AG09309 (cell line): ENCODE measurements around the gene AGRN.
"Not testable (repeated sequence)": the region's sequence is repeated elsewhere in the genome, so short reads cannot be mapped to it uniquely, and the experiment has no call there.

Experiments
- DNase-seq: peaks from one replicate; pipeline ENCODE4 v3.0.0-alpha.2; 2010; ENCODE audit warnings: low read depth
- H3K4me3 ChIP-seq: 2 replicates; pipeline ENCODE4 v1.5.1; 2011; ENCODE audit warnings: mild to moderate bottlenecking, low read depth, low read length, moderate library complexity; ENCODE audit not compliant: control insufficient read depth
- CTCF ChIP-seq: IDR thresholded peaks from 2 replicates; pipeline ENCODE4 v1.5.1; 2011; ENCODE audit warnings: mild to moderate bottlenecking, low read depth, low read length, inconsistent platforms; ENCODE audit not compliant: insufficient read depth, control insufficient read depth; ENCODE audit errors: missing control alignments

The AGRN gene

GRCh38 chr1:991895-992294 lies 28.0 kb upstream of the AGRN start:
- no peak for DNase-seq
- TF ChIP-seq CTCF = no peak
- H3K4me3 ChIP-seq = no peak overlapping the region

GRCh38 chr1:992362-992761 lies 27.6 kb upstream of the AGRN start:
- TF ChIP-seq CTCF = no peak
- no peak for DNase-seq
- no peak overlapping the region for H3K4me3 ChIP-seq

GRCh38 chr1:993379-993995 lies 26.4 kb upstream of the AGRN start:
- no peak overlapping the region for H3K4me3 ChIP-seq
- no peak for TF ChIP-seq CTCF
- DNase-seq = no peak

GRCh38 chr1:994546-994945 lies 25.4 kb upstream of the AGRN start:
- DNase-seq, H3K4me3 ChIP-seq: not testable (repeated sequence)

- no peak for DNase-seq
- TF ChIP-seq CTCF = no peak
- no peak overlapping the region for H3K4me3 ChIP-seq
These were observed 24.0 kb upstream of the AGRN start for GRCh38 chr1:995665-996633.

- no peak overlapping the region for H3K4me3 ChIP-seq
- DNase-seq = no peak
- TF ChIP-seq CTCF = no peak
These were observed 22.8 kb upstream of the AGRN start for GRCh38 chr1:996851-997712.

GRCh38 chr1:997713-997992 lies 22.3 kb upstream of the AGRN start:
- DNase-seq = no peak
- H3K4me3 ChIP-seq = no peak overlapping the region
- TF ChIP-seq CTCF = no peak
